Measurements from ENCODE around the gene USP2. TPM values are rescaled to one million over a fixed set of nuclear protein-coding genes. Genes with fewer than 3 reads are reported as not detected.

Gene USP2
- polyA plus RNA-seq, 3 donors, result 0.36 TPM; not detected in 2

DNA sequence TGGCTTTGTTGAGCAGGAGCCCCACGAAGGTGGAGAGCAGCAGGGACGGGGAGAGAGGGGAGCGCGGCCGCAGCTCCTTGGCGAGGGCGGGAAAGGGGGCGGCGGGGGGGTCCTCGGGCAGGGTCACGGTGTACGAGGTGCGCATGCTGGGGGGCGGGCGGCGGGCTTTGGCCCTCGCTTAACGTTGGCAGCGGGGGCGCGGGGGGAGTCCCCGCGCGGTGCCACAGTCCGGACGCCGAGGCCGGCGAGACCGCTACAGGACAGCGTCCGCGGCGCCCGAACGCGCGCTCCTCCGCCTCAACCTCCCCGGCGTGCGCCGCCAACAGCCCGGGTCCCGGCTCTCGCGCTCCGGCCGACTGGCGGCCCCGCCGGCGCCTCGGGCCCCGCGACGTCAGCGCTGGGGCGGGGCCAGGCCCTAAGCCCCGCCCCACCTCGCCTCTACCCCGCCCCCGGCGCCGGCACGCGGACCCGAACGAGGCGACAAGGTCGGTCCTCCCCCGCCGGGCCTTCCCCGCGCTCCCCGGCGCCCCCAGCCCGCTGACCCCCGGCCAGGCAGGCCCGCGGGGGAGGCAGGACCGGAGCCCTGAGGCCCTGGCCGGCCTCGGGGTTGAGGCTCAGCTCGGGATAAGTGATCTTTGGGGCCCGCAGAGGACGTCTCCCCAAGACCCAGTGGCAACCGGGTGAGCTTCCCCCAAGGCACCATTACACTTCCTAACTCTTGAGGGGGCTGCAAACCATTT lies 17.5 kb downstream of the USP2 start:
- H3K27me3 Mint-ChIP-seq (ENCODE audit: low read depth in 3 of 3), result peaks cover 41 to 59% (median 49%) of the 10 kb centered on the region in 3 donors
- Histone ChIP-seq H3K27ac (ENCODE audit: low read depth in 1 of 2, low read length in 2 of 2) (no peak overlapping the region), H2AFZ (ENCODE audit: insufficient read depth, low read depth, low read length, poor library complexity, severe bottlenecking) (peak overlapping the region; percentile 65), H3K4me2 (replicated peaks; ENCODE audit: extremely low read depth, low read length, poor library complexity, severe bottlenecking) (peak overlapping the region; percentile 59), H3K27me3 (ENCODE audit: control insufficient read depth in 2 of 2, insufficient read depth in 2 of 2, low read length in 2 of 2) (peaks cover 28 to 37% of the 10 kb centered on the region in 2 donors), H3K36me3 (replicated peaks in 1 of 2; ENCODE audit: control insufficient read depth in 1 of 2, insufficient read depth in 2 of 2, low read length in 2 of 2) (no peaks in the 10 kb centered on the region), H3K9ac (ENCODE audit: insufficient read depth, low read length, poor library complexity, severe bottlenecking) (peak overlapping the region; percentile 21), H3K79me2 (ENCODE audit: insufficient read depth, low read length) (no peaks in the 10 kb centered on the region), H3K9me3 (replicated peaks in 1 of 2; ENCODE audit: control insufficient read depth in 1 of 2, insufficient read depth in 1 of 2, low read length in 2 of 2) (no peaks in the 10 kb centered on the region), H3K4me1 (ENCODE audit: control insufficient read depth in 1 of 2, insufficient read depth in 2 of 2, low read length in 2 of 2) (peaks cover 7 to 14% of the 10 kb centered on the region in 2 donors), H4K20me1 (ENCODE audit: insufficient read depth, low read length) (no peaks in the 10 kb centered on the region), H3K4me3 (replicated peaks in 1 of 3; ENCODE audit: low read depth in 2 of 3, low read length in 3 of 3) (peak overlapping the region in 1 of 3 experiments; percentile 39)
- TF ChIP-seq, protein P1, sequence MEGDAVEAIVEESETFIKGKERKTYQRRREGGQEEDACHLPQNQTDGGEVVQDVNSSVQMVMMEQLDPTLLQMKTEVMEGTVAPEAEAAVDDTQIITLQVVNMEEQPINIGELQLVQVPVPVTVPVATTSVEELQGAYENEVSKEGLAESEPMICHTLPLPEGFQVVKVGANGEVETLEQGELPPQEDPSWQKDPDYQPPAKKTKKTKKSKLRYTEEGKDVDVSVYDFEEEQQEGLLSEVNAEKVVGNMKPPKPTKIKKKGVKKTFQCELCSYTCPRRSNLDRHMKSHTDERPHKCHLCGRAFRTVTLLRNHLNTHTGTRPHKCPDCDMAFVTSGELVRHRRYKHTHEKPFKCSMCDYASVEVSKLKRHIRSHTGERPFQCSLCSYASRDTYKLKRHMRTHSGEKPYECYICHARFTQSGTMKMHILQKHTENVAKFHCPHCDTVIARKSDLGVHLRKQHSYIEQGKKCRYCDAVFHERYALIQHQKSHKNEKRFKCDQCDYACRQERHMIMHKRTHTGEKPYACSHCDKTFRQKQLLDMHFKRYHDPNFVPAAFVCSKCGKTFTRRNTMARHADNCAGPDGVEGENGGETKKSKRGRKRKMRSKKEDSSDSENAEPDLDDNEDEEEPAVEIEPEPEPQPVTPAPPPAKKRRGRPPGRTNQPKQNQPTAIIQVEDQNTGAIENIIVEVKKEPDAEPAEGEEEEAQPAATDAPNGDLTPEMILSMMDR (IDR thresholded peaks at IDR 0.05), result no peak
- H3K27ac Mint-ChIP-seq, result peak overlapping the region in 1 of 7 donors; percentile 85
- intact Hi-C loops (cut with micrococcal nuclease), result no loop called here
- 2% methylated on average over 77 of the region's 88 CpGs for WGBS (ENCODE audit: insufficient coverage)
- H3K36me3 Mint-ChIP-seq, result peaks cover 3 to 4% of the 10 kb centered on the region in 2 donors
- H3K4me1 Mint-ChIP-seq, result peaks cover 13% of the 10 kb centered on the region
- H3K4me3 Mint-ChIP-seq, result peak overlapping the region; percentile 62 to 88
- DNase-seq, result peak; percentile 37 to 60 (median 59)
- peaks cover 0 to 5% (median 3%) of the 10 kb centered on the region in 7 donors for H3K9me3 Mint-ChIP-seq

DNA sequence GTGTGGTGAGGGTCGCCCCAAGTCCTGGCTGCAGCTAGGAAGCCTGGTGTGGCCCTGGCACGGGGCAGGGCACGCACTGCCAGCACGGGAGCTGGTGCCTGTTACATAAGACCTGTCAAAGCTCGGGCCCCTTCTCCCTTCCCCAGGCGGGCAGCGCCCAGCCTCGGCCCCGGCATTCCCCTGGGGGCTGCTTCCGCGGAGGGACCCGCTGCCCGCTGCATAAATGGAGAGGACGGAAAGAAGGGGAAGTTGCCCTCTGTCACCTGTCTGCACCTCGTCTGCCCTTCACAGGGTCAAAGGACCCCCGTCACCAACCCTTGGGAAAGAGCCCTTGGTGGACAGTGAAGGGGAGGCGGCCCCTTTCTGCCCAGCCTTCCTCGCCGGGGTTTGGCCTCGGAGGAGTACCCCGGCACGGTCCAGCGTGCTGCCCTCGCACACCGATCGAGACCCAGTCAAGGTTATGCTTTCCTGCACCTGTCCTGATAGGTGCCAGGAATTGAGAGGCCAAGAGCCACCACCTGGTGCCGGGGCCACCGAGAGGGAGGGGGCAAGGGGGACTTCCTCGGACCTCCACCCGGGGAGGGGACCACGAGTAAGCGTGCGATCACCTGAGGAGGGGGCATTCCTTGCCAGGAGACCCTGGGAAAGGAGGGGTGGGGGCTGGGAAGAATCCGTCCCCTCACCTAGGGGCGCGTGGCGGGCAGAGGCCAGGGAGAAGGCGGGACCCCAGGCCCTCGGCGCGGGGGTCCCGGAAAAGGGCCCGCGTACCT lies 18.2 kb downstream of the USP2 start:
- WGBS (ENCODE audit: insufficient coverage), result 39% methylated on average over 32 of the region's 44 CpGs
- Mint-ChIP-seq H3K4me3 (peak overlapping the region; percentile 27 to 74), H3K4me1 (peaks cover 13% of the 10 kb centered on the region), H3K36me3 (peaks cover 3 to 4% of the 10 kb centered on the region in 2 donors), H3K27ac (peak overlapping the region in 1 of 7 donors; percentile 66), H3K27me3 (ENCODE audit: low read depth in 3 of 3) (peaks cover 41 to 59% (median 51%) of the 10 kb centered on the region in 3 donors), H3K9me3 (peaks cover 0 to 5% (median 3%) of the 10 kb centered on the region in 7 donors)
- H4K20me1 ChIP-seq (ENCODE audit: insufficient read depth, low read length), result no peaks in the 10 kb centered on the region
- H3K79me2 ChIP-seq (ENCODE audit: insufficient read depth, low read length), result no peaks in the 10 kb centered on the region
- H3K4me2 ChIP-seq (replicated peaks; ENCODE audit: extremely low read depth, low read length, poor library complexity, severe bottlenecking), result peak overlapping the region; percentile 59
- H3K36me3 ChIP-seq (replicated peaks in 1 of 2; ENCODE audit: control insufficient read depth in 1 of 2, insufficient read depth in 2 of 2, low read length in 2 of 2), result no peaks in the 10 kb centered on the region
- TF ChIP-seq, protein P1 (IDR thresholded peaks at IDR 0.05), result no peak
- H3K27ac ChIP-seq (ENCODE audit: low read depth in 1 of 2, low read length in 2 of 2), result no peak overlapping the region
- peak overlapping the region; percentile 21 for H3K9ac ChIP-seq (ENCODE audit: insufficient read depth, low read length, poor library complexity, severe bottlenecking)
- H3K9me3 ChIP-seq (replicated peaks in 1 of 2; ENCODE audit: control insufficient read depth in 1 of 2, insufficient read depth in 1 of 2, low read length in 2 of 2), result no peaks in the 10 kb centered on the region
- H2AFZ ChIP-seq (ENCODE audit: insufficient read depth, low read depth, low read length, poor library complexity, severe bottlenecking), result peak overlapping the region; percentile 65
- intact Hi-C loops (cut with micrococcal nuclease), result no loop called here
- H3K27me3 ChIP-seq (ENCODE audit: control insufficient read depth in 2 of 2, insufficient read depth in 2 of 2, low read length in 2 of 2), result peaks cover 28 to 37% of the 10 kb centered on the region in 2 donors
- DNase-seq, result no peak
- peak overlapping the region in 1 of 3 experiments; percentile 39 for H3K4me3 ChIP-seq (replicated peaks in 1 of 3; ENCODE audit: low read depth in 2 of 3, low read length in 3 of 3)
- peaks cover 7 to 14% of the 10 kb centered on the region in 2 donors for H3K4me1 ChIP-seq (ENCODE audit: control insufficient read depth in 1 of 2, insufficient read depth in 2 of 2, low read length in 2 of 2)

Measured in CD14-positive monocyte (primary cell).